Neural progenitor cell (in vitro differentiated cells): ENCODE data around the gene PXDN.
"Not testable (repeated sequence)": the region's sequence is repeated elsewhere in the genome, so short reads cannot be mapped to it uniquely, and the experiment has no call there.

Experiments
- CTCF ChIP-seq: fragments of 200-600 bp; sonication (generic); IDR thresholded peaks from 2 replicates; pipeline ENCODE4 v1.5.1; 2017; ENCODE audit warnings: antibody characterized with exemption, mild to moderate bottlenecking
- EZH2 ChIP-seq: fragments of 200-600 bp; sonication (generic); IDR thresholded peaks from 2 replicates; pipeline ENCODE4 v1.6.1; 2017; ENCODE audit warnings: antibody characterized with exemption, mild to moderate bottlenecking, moderate library complexity

GRCh38 chr2:1757146-1757545 lies 12.8 kb upstream of the PXDN start:
- TF ChIP-seq EZH2, CTCF: not testable (repeated sequence)
